Astrocyte (in vitro differentiated cells and primary cell): ENCODE measurements around the gene CACNA2D1. TPM values are rescaled to one million over a fixed set of nuclear protein-coding genes. Genes with fewer than 3 reads are reported as not detected.

Experiments used
- DNase-seq: peaks from one replicate; pipeline ENCODE4 v3.0.0-alpha.2; 2010; ENCODE audit warnings: low read depth
- FAIRE-seq: peaks from 2 replicates; lab custom pipeline; 2011; peaks lifted over from hg19 to GRCh38; lab: Jason Lieb, UNC
- H2AFZ ChIP-seq: 2 replicates; pipeline ENCODE4 v1.6.0; 2012; ENCODE audit warnings: low read depth, low read length, inconsistent platforms
- H3K27ac ChIP-seq: 2 replicates; pipeline ENCODE4 v1.5.1; 2011; ENCODE audit warnings: low read depth, low read length, inconsistent platforms
- H3K27me3 ChIP-seq: 2 replicates; pipeline ENCODE4 v1.6.0; 2011; ENCODE audit warnings: low read length, inconsistent platforms; ENCODE audit not compliant: insufficient read depth
- H3K36me3 ChIP-seq: 2 replicates; pipeline ENCODE4 v1.5.1; 2011; ENCODE audit warnings: low read length, inconsistent platforms; ENCODE audit not compliant: insufficient read depth
- H3K4me1 ChIP-seq: 2 replicates; pipeline ENCODE4 v1.5.1; 2011; ENCODE audit warnings: low read length, inconsistent platforms; ENCODE audit not compliant: insufficient read depth
- H3K4me2 ChIP-seq: 2 replicates; pipeline ENCODE4 v1.6.0; 2012; ENCODE audit warnings: low read length, inconsistent platforms
- H3K4me3 ChIP-seq: 2 replicates; pipeline ENCODE4 v1.5.1; 2011; ENCODE audit warnings: low read depth, mild to moderate bottlenecking, low read length, inconsistent platforms; ENCODE audit not compliant: insufficient read depth
- H3K79me2 ChIP-seq: 2 replicates; pipeline ENCODE4 v1.6.0; 2012; ENCODE audit warnings: mild to moderate bottlenecking, low read length, inconsistent platforms; ENCODE audit not compliant: insufficient read depth
- H3K9ac ChIP-seq: 2 replicates; pipeline ENCODE4 v1.6.0; 2012; ENCODE audit warnings: mild to moderate bottlenecking, low read length, inconsistent platforms
- H3K9me3 ChIP-seq: 2 replicates; pipeline ENCODE4 v1.5.1; 2012; ENCODE audit warnings: low read depth, mild to moderate bottlenecking, low read length, inconsistent platforms; ENCODE audit not compliant: insufficient read depth
- H4K20me1 ChIP-seq: 2 replicates; pipeline ENCODE4 v1.6.0; 2012; ENCODE audit warnings: low read length, inconsistent platforms; ENCODE audit not compliant: insufficient read depth
- H3K27ac Mint-ChIP-seq: one replicate; pipeline ENCODE4 v1.8.0; 2021; ENCODE audit warnings: mild to moderate bottlenecking, mixed read lengths; ENCODE audit not compliant: unreplicated experiment
- H3K27me3 Mint-ChIP-seq: one replicate; pipeline ENCODE4 v1.8.0; 2021; ENCODE audit warnings: low read depth, mixed read lengths; ENCODE audit not compliant: unreplicated experiment
- H3K36me3 Mint-ChIP-seq: one replicate; pipeline ENCODE4 v1.8.0; 2021; ENCODE audit warnings: low read depth, mixed read lengths; ENCODE audit not compliant: unreplicated experiment
- H3K4me1 Mint-ChIP-seq: one replicate; pipeline ENCODE4 v1.8.0; 2021; ENCODE audit warnings: low read depth, mixed read lengths; ENCODE audit not compliant: unreplicated experiment
- H3K4me3 Mint-ChIP-seq: one replicate; pipeline ENCODE4 v1.8.0; 2021; ENCODE audit warnings: mild to moderate bottlenecking, moderate library complexity, mixed read lengths; ENCODE audit not compliant: unreplicated experiment
- H3K9me3 Mint-ChIP-seq: one replicate; pipeline ENCODE4 v1.8.0; 2021; ENCODE audit warnings: mild to moderate bottlenecking, mixed read lengths; ENCODE audit not compliant: unreplicated experiment
- CTCF ChIP-seq: IDR thresholded peaks from 2 replicates; pipeline ENCODE4 v1.5.1; 2011; ENCODE audit warnings: low read depth, mild to moderate bottlenecking, inconsistent platforms, low read length, moderate library complexity; ENCODE audit not compliant: insufficient read depth
- EZH2 ChIP-seq: IDR thresholded peaks from 2 replicates; pipeline ENCODE4 v1.6.1; 2012; ENCODE audit warnings: mild to moderate bottlenecking, low read length, inconsistent platforms; ENCODE audit not compliant: insufficient read depth
- total RNA-seq: library from RNA; stranded (reverse); gene quantifications from 2 replicates; pipeline ENCODE4 v1.2.1, GENCODE V29; 2021

CACNA2D1 gene
- total RNA-seq, 1 donor from 2014 or later: 53.4 TPM

GRCh38 chr7:82291931-82292330, 151.6 kb downstream of the CACNA2D1 start:
- Mint-ChIP-seq H3K27ac (no peak overlapping the region), H3K9me3 (no peaks in the 10 kb centered on the region)
- TF ChIP-seq EZH2: no peak
- TF ChIP-seq CTCF: no peak

GRCh38 chr7:82289889-82290288, 153.7 kb downstream of the CACNA2D1 start:
- H3K27me3 Mint-ChIP-seq: no peaks in the 10 kb centered on the region
- no peaks in the 10 kb centered on the region for H3K9me3 ChIP-seq
- peaks cover 7% of the 10 kb centered on the region for H4K20me1 ChIP-seq
- no peak overlapping the region for H3K27ac Mint-ChIP-seq
- H3K9ac ChIP-seq: no peak overlapping the region
- no peaks in the 10 kb centered on the region for H3K36me3 Mint-ChIP-seq
- peak; percentile 39 for FAIRE-seq
- peaks cover 17% of the 10 kb centered on the region for H3K4me1 Mint-ChIP-seq
- H3K4me2 ChIP-seq: no peak overlapping the region
- no peak overlapping the region for H3K4me3 Mint-ChIP-seq
- H3K9me3 Mint-ChIP-seq: no peaks in the 10 kb centered on the region
- no peaks in the 10 kb centered on the region for H3K36me3 ChIP-seq
- H3K79me2 ChIP-seq: no peaks in the 10 kb centered on the region
- TF ChIP-seq CTCF (no peak), EZH2 (no peak)
- no peak overlapping the region for H3K4me3 ChIP-seq
- DNase-seq: no peak
- no peaks in the 10 kb centered on the region for H3K27me3 ChIP-seq
- H3K27ac ChIP-seq: no peak overlapping the region
- peaks cover 6% of the 10 kb centered on the region for H3K4me1 ChIP-seq
- no peak overlapping the region for H2AFZ ChIP-seq

More at GRCh38 chr7:82291931-82292330, 151.6 kb downstream of the CACNA2D1 start:
- H3K36me3 Mint-ChIP-seq: no peaks in the 10 kb centered on the region
- H3K79me2 ChIP-seq: no peaks in the 10 kb centered on the region
- no peak overlapping the region for H2AFZ ChIP-seq
- H3K27ac ChIP-seq: no peak overlapping the region
- H3K9me3 ChIP-seq: no peaks in the 10 kb centered on the region
- no peak overlapping the region for H3K4me3 Mint-ChIP-seq
- H3K9ac ChIP-seq: no peak overlapping the region
- FAIRE-seq (no peak), DNase-seq (peak; percentile 28)
- H3K4me3 ChIP-seq: no peak overlapping the region
- H3K27me3 ChIP-seq: no peaks in the 10 kb centered on the region
- H3K4me1 ChIP-seq: no peaks in the 10 kb centered on the region
- no peaks in the 10 kb centered on the region for H3K36me3 ChIP-seq
- no peaks in the 10 kb centered on the region for H3K27me3 Mint-ChIP-seq
- H3K4me1 Mint-ChIP-seq: peaks cover 10% of the 10 kb centered on the region
- H4K20me1 ChIP-seq: peaks cover 7% of the 10 kb centered on the region
- no peak overlapping the region for H3K4me2 ChIP-seq

GRCh38 chr7:82289152-82289535, 154.4 kb downstream of the CACNA2D1 start:
- H3K9me3 Mint-ChIP-seq: no peaks in the 10 kb centered on the region
- no peaks in the 10 kb centered on the region for H3K27me3 Mint-ChIP-seq
- no peak overlapping the region for H3K4me3 Mint-ChIP-seq
- DNase-seq: no peak
- no peak for FAIRE-seq
- no peak overlapping the region for H3K27ac ChIP-seq
- no peak overlapping the region for H3K4me2 ChIP-seq
- no peak overlapping the region for H3K4me3 ChIP-seq
- no peaks in the 10 kb centered on the region for H3K27me3 ChIP-seq
- no peaks in the 10 kb centered on the region for H3K9me3 ChIP-seq
- peaks cover 18% of the 10 kb centered on the region for H3K4me1 Mint-ChIP-seq
- no peaks in the 10 kb centered on the region for H3K79me2 ChIP-seq
- H4K20me1 ChIP-seq: peaks cover 7% of the 10 kb centered on the region
- H2AFZ ChIP-seq: no peak overlapping the region
- H3K9ac ChIP-seq: no peak overlapping the region
- no peaks in the 10 kb centered on the region for H3K36me3 Mint-ChIP-seq
- no peak overlapping the region for H3K27ac Mint-ChIP-seq
- H3K4me1 ChIP-seq: peaks cover 6% of the 10 kb centered on the region
- H3K36me3 ChIP-seq: no peaks in the 10 kb centered on the region
- no peak for TF ChIP-seq EZH2
- TF ChIP-seq CTCF: no peak
